Fibroblast of the aortic adventitia (primary cell): ENCODE measurements around the gene CAMK2N2. TPM values are rescaled to one million over a fixed set of nuclear protein-coding genes. Genes with fewer than 3 reads are reported as not detected.

Source experiments
- DNase-seq: peaks from one replicate; pipeline ENCODE4 v3.0.0-alpha.2; 2010; ENCODE audit warnings: low read depth
- H3K4me3 ChIP-seq: 2 replicates; pipeline ENCODE4 v1.5.1; 2011; ENCODE audit warnings: low read depth, mild to moderate bottlenecking, control low read depth, low read length, moderate library complexity
- total RNA-seq: library from RNA; depleted of rRNA; stranded (reverse); fragments of >200 nt; gene quantifications from 2 replicates; pipeline ENCODE4 v1.2.3, GENCODE V29; 2012; ENCODE audit warnings: low replicate concordance
- TF ChIP-seq, protein P1 (sequence below): IDR thresholded peaks from 2 replicates; pipeline ENCODE4 v1.5.1; 2011; ENCODE audit warnings: mild to moderate bottlenecking, low read length, control low read depth, inconsistent platforms; ENCODE audit not compliant: insufficient read depth

Gene CAMK2N2
- 0.09 and 0.41 TPM in 2 replicates for total RNA-seq

DNA sequence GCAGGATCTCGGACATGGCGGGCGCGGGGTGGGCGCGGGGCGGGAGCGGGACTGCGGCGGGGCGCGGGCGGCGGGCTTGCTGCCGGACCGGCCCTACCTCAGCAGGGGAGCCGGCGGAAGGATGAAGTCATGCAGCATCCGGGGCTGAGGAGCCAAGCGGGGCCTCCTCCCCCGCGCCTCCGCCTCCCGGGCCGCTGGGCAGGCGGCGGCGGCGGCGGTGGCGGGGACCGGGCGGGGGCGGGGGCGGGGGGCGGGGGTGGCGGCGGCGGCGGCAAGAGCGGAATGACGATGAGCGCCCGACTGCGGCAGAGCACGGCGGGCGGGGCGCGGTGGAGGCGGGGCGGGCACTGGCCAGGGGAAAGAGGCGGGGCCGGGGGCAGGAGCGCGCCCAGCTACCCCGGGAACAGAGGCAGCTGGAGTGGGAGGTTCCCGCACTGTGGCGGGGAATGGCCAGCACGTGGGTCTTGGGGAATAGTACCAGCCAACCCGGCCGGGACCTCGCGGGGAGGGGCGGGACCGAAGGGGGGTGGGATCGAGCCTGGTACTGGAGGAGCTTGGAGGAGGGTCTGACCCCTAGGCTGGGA lies at the start of gene CAMK2N2:
Gene CAMK2N2 (minus strand): TSS at position 284 of the 584 bp plus-strand sequence. CDS start 268 bp downstream, at position 16.
- peak; percentile 14 for DNase-seq
- peak within 1 kb of the TSS; percentile 63 for H3K4me3 ChIP-seq
- TF ChIP-seq, protein P1, sequence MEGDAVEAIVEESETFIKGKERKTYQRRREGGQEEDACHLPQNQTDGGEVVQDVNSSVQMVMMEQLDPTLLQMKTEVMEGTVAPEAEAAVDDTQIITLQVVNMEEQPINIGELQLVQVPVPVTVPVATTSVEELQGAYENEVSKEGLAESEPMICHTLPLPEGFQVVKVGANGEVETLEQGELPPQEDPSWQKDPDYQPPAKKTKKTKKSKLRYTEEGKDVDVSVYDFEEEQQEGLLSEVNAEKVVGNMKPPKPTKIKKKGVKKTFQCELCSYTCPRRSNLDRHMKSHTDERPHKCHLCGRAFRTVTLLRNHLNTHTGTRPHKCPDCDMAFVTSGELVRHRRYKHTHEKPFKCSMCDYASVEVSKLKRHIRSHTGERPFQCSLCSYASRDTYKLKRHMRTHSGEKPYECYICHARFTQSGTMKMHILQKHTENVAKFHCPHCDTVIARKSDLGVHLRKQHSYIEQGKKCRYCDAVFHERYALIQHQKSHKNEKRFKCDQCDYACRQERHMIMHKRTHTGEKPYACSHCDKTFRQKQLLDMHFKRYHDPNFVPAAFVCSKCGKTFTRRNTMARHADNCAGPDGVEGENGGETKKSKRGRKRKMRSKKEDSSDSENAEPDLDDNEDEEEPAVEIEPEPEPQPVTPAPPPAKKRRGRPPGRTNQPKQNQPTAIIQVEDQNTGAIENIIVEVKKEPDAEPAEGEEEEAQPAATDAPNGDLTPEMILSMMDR: no peak

DNA sequence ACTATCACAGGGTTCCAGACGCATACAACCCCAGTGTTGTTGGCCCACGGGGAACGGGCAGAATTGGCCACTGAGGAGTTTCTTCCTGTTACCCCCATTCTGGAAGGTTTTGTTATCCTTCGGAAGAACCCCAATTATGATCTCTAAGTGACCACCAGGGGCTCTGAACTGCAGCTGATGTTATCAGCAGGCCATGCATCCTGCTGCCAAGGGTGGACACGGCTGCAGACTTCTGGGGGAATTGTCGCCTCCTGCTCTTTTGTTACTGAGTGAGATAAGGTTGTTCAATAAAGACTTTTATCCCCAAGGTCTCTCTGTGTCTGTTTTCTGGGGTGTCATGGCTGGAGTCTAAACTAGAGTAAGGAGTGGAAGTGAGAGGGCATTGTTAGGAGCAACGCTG lies 47.4 kb upstream of the CAMK2N2 start:
- DNase-seq: no peak
- TF ChIP-seq, protein P1: no peak
- no peak overlapping the region for H3K4me3 ChIP-seq

DNA sequence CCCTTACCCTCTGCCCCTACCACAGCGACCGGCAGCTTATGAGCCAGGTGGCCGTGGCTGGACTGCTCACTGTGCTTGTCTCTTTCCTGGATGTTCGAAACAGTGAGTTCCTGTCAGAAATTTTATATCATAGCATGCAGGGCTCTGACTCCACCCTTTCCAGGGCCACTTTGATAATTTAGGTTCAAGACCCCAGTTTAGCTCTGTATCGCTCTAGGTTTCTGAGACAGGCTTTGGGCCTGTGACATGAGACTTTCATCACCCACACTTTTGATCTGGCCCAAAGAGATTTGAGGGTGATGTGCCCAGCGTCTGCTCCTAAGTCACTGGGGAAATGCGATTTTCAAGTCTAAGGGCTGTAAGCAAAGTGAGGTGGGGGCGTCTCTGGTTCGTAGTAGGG lies 46.6 kb upstream of the CAMK2N2 start:
- no peak overlapping the region for H3K4me3 ChIP-seq
- no peak for DNase-seq
- TF ChIP-seq, protein P1: no peak

DNA sequence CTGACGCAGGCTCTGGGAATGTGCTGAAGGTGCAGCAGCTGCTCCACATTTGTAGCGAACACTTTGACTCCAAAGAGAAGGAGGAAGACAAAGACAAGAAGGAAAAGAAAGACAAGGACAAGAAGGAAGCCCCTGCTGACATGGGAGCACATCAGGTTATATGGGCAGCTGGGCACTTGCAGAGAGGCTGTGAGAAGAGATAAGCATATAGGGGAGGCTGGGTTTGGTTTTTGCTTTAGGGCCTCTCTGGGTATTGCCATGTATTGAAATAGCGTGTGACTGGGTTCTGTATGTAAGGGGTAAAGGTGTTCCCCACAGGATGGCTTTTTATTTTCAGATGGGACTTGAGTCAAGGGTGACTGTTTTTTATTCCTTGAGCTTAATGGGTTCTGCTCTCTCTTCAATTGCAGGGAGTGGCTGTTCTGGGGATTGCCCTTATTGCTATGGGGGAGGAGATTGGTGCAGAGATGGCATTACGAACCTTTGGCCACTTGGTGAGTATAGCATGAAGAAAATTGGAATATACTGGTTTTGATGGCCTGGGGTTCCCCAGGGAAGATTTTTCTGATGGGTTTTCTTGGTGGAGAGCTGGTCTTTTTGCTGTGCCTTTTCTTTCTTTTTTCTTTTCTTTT lies 45.1 kb upstream of the CAMK2N2 start:
- H3K4me3 ChIP-seq: no peak overlapping the region
- DNase-seq: no peak
- TF ChIP-seq, protein P1: no peak

DNA sequence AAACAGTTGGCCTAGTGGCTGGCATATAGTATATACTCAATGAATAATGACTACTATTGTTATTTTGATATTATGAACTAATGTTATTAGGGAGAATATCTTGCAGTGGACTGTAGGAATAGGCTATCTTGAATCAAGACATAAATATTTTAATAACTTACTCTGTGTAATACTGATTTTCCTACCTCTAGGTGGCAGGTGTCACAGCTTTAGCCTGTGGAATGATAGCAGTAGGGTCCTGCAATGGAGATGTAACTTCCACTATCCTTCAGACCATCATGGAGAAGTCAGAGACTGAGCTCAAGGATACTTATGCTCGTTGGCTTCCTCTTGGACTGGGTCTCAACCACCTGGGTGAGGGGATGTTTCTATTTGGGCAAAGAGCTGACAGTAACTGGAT lies 44.2 kb upstream of the CAMK2N2 start:
- TF ChIP-seq, protein P1: peak; percentile 39
- H3K4me3 ChIP-seq: no peak overlapping the region
- no peak for DNase-seq

DNA sequence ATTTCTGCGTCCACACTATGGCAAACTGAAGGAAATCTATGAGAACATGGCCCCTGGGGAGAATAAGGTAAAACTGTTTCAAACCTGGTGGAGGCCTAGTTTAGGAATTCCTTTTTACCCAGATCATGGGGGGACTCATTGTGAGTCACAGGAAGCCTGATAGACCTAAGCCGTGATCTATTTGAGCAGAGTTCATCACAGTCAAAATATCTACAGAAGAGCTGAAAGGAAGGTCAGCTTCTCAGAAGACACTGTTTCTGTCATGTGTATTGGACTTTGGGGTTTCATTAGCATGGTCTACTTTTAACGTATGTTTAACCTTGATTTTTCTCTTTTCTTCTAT lies 39.0 kb upstream of the CAMK2N2 start:
- DNase-seq: no peak
- TF ChIP-seq, protein P1: no peak
- peak overlapping the region; percentile 95 for H3K4me3 ChIP-seq
